Measurements from ENCODE around the gene LRCH4.
A peak's percentile ranks its signal among the peaks of the same experiment; 100 is the strongest.
"Not testable (repeated sequence)": the region's sequence is repeated elsewhere in the genome, so short reads cannot be mapped to it uniquely, and the experiment has no call there.

The LRCH4 gene

GRCh38 chr7:100552532-100552931 is 33.4 kb downstream of the LRCH4 start:
- H3K4me3 ChIP-seq (ENCODE audit: low read length), result no peak overlapping the region
- H3K27ac ChIP-seq (ENCODE audit: low read depth, low read length), result no peak overlapping the region
- peaks cover 6% of the 10 kb centered on the region for H3K4me1 ChIP-seq (ENCODE audit: control insufficient read depth, insufficient read depth, low read length)
- peaks cover 9% of the 10 kb centered on the region for H3K36me3 ChIP-seq (ENCODE audit: control insufficient read depth, insufficient read depth, low read length)
- no peaks in the 10 kb centered on the region for H3K27me3 ChIP-seq (ENCODE audit: control insufficient read depth, insufficient read depth, low read length)
- no peak overlapping the region for H3K9ac ChIP-seq (ENCODE audit: low read length)

- not testable (repeated sequence) for H3K36me3 ChIP-seq (ENCODE audit: control insufficient read depth, insufficient read depth, low read length); H3K27me3 ChIP-seq (ENCODE audit: control insufficient read depth, insufficient read depth, low read length); H3K9ac ChIP-seq (ENCODE audit: low read length); H3K4me3 ChIP-seq (ENCODE audit: low read length)
- H3K4me1 ChIP-seq (ENCODE audit: control insufficient read depth, insufficient read depth, low read length), result peaks cover 33% of the 10 kb centered on the region
- peak overlapping the region; percentile 94 for H3K27ac ChIP-seq (ENCODE audit: low read depth, low read length)
These were observed 37.5 kb downstream of the LRCH4 start for GRCh38 chr7:100548446-100548845.

- Histone ChIP-seq H3K4me3 (ENCODE audit: low read length) (no peak overlapping the region), H3K9ac (ENCODE audit: low read length) (no peak overlapping the region), H3K27ac (ENCODE audit: low read depth, low read length) (peak overlapping the region; percentile 94), H3K4me1 (ENCODE audit: control insufficient read depth, insufficient read depth, low read length) (peaks cover 33% of the 10 kb centered on the region), H3K27me3 (ENCODE audit: control insufficient read depth, insufficient read depth, low read length) (no peaks in the 10 kb centered on the region), H3K36me3 (ENCODE audit: control insufficient read depth, insufficient read depth, low read length) (peaks cover 5% of the 10 kb centered on the region)
These were observed 38.1 kb downstream of the LRCH4 start for GRCh38 chr7:100547872-100548271.

DNA sequence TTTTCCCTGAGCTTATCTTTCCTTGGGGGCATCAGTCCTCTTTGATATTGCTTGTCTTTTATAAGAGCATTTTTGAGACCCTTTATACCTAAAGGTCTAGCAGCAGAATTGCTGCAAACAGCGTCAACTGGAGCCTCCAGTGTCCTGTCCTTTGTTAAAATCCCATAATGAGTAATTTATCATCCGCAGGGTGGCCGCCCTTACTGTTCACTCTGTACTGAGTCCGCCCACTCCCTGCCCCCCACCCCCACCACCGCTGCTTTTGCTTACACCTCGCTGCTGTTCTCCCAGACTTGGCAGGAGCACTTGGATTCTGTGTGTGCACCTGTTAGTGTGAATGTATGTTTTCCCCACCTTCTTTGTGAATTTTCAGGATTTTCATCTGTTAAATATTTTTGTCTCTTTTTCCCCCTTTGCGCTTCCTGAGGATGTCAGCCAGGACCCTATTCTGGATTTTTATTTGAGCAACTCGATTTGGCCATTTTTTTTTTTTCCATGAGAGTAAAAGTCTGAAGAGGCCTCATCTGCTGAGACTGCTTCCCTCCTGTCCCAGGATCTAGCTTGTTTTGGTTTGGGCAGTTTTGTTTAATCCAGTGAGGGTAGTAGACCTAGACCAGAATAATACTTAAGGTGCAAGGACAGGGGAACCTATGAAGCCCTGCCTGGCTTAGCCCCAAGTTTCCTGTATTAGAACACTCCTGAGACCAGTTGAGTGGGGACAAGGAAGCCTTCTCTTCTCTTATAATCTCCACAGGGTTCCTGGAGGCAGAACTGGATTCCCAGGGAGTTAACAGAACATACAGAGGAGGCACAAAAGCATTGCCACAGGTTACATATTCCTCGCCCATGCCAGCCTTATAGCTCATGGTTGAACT is 38.8 kb downstream of the LRCH4 start:
- H3K4me3 ChIP-seq (ENCODE audit: low read length), result peak overlapping the region; percentile 17
- peaks cover 33% of the 10 kb centered on the region for H3K4me1 ChIP-seq (ENCODE audit: control insufficient read depth, insufficient read depth, low read length)

DNA sequence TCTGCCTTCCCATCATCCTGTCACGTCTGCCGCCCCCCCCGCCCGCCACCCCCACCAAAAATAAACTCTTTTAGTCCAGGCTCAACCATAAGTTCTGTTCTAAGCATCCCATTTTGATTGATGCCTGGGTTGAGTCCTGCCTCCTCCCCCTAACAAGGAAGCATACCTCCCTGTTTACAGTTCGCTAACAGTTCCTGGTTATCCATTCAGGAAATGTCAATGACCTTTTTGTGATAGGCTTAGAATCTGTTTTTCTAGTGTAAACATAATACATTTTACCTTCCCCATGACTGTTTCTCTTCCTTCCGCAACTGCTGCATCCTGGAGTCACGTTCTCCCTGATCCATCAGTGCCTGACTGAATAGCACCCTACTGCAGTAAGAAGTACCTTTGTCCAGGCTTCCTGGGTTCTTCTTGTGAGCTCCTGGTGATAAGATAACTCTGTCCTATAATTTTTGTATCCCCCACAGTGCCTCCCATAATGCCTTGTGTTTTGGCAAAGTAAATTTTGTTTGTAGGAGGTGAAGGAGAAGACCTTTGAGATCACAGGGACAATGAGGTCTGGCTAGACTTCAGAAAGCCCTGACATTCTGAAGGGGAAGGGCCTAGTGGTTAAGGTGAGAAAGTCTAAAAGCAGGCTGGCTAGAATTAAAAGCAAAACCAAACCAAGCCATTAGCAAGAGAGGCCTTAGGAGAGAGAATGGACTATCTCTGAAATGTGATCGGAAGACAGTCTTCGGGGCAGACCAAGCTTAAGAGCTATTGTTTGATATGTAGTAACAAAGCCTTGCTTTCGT is 39.6 kb downstream of the LRCH4 start:
- Histone ChIP-seq H3K27ac (ENCODE audit: low read depth, low read length) (peak overlapping the region; percentile 94), H3K4me1 (ENCODE audit: control insufficient read depth, insufficient read depth, low read length) (peaks cover 33% of the 10 kb centered on the region), H3K27me3 (ENCODE audit: control insufficient read depth, insufficient read depth, low read length) (no peaks in the 10 kb centered on the region), H3K36me3 (ENCODE audit: control insufficient read depth, insufficient read depth, low read length) (no peaks in the 10 kb centered on the region), H3K4me3 (ENCODE audit: low read length) (peak overlapping the region; percentile 26), H3K9ac (ENCODE audit: low read length) (peak overlapping the region; percentile 8)

More for the DNA sequence above, 38.8 kb downstream of the LRCH4 start:
- peak overlapping the region; percentile 94 for H3K27ac ChIP-seq (ENCODE audit: low read depth, low read length)
- peaks cover under 1% of the 10 kb centered on the region for H3K36me3 ChIP-seq (ENCODE audit: control insufficient read depth, insufficient read depth, low read length)
- no peak overlapping the region for H3K9ac ChIP-seq (ENCODE audit: low read length)
- no peaks in the 10 kb centered on the region for H3K27me3 ChIP-seq (ENCODE audit: control insufficient read depth, insufficient read depth, low read length)

GRCh38 chr7:100545360-100546128 is 40.4 kb downstream of the LRCH4 start:
- no peak overlapping the region for H3K9ac ChIP-seq (ENCODE audit: low read length)
- no peaks in the 10 kb centered on the region for H3K27me3 ChIP-seq (ENCODE audit: control insufficient read depth, insufficient read depth, low read length)
- no peaks in the 10 kb centered on the region for H3K36me3 ChIP-seq (ENCODE audit: control insufficient read depth, insufficient read depth, low read length)
- peaks cover 33% of the 10 kb centered on the region for H3K4me1 ChIP-seq (ENCODE audit: control insufficient read depth, insufficient read depth, low read length)
- peak overlapping the region; percentile 94 for H3K27ac ChIP-seq (ENCODE audit: low read depth, low read length)
- H3K4me3 ChIP-seq (ENCODE audit: low read length), result peak overlapping the region; percentile 26

DNA sequence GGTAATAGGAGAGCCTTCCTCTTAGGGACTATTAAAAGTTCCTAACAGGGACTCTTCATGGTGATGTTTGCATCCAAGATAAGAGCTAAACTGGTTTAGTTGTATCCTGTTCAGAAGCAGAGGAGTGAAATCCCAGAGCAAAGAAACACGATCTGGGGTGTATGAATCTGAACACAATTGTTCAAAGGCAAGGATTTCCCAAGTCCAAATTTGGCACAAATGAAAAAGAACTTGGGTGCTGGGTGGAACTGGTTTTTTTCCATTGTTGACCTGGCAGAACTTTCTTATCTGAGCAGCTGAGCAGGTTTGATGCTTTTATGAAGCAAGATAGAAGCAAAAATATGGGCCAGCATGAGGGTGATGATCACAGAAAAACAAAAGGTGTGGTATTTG is 41.0 kb downstream of the LRCH4 start:
- Histone ChIP-seq H3K4me1 (ENCODE audit: control insufficient read depth, insufficient read depth, low read length) (peaks cover 36% of the 10 kb centered on the region), H3K4me3 (ENCODE audit: low read length) (peak overlapping the region; percentile 26), H3K27ac (ENCODE audit: low read depth, low read length) (peak overlapping the region; percentile 94), H3K9ac (ENCODE audit: low read length) (no peak overlapping the region), H3K36me3 (ENCODE audit: control insufficient read depth, insufficient read depth, low read length) (no peaks in the 10 kb centered on the region), H3K27me3 (ENCODE audit: control insufficient read depth, insufficient read depth, low read length) (no peaks in the 10 kb centered on the region)

DNA sequence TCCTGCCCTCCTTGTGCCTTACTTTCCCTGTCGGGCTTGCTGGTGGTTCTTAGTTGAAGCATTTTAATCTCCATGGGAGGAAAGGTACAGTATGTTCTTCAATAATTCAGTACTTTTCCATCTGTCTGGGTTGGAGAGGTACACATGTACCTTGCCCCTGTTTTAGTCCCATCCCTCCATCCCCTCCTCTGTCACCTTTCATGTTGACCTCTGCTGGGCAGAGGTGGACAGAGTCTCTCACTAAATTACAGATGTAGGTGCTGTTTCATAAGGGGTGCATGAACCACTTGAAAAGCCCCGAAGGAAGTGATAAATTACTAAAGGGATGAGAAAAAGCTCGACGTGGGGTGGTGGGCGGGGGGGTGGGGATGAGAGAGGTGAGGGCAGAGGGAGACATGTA is 41.5 kb downstream of the LRCH4 start:
- Histone ChIP-seq H3K9ac (ENCODE audit: low read length) (no peak overlapping the region), H3K36me3 (ENCODE audit: control insufficient read depth, insufficient read depth, low read length) (no peaks in the 10 kb centered on the region), H3K27me3 (ENCODE audit: control insufficient read depth, insufficient read depth, low read length) (no peaks in the 10 kb centered on the region), H3K27ac (ENCODE audit: low read depth, low read length) (peak overlapping the region; percentile 94), H3K4me3 (ENCODE audit: low read length) (no peak overlapping the region), H3K4me1 (ENCODE audit: control insufficient read depth, insufficient read depth, low read length) (peaks cover 38% of the 10 kb centered on the region)

- Histone ChIP-seq H3K9ac (ENCODE audit: low read length) (no peak overlapping the region), H3K27ac (ENCODE audit: low read depth, low read length) (no peak overlapping the region)
These were observed 42.3 kb downstream of the LRCH4 start for GRCh38 chr7:100543586-100543985.

DNA sequence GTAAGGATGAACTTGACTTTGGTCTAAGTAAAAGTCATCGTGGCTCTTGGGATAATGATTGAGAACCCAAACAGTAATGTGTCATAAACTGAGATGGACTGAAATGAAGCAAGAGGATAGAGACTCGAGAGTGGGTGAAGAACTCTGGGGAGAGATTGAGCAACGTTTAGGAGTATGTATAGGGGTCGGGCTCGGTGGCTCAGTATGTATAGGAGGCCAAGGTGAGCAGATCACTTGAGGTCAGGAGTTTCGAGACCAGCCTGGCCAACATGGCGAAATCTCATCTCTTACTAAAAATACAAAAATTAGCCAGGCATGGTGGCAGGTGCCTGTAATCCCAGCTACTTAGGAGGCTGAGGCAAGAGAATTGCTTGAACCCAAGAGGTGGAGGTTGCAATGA is 44.6 kb downstream of the LRCH4 start:
- H3K4me3 ChIP-seq (ENCODE audit: low read length); H3K36me3 ChIP-seq (ENCODE audit: control insufficient read depth, insufficient read depth, low read length); H3K27me3 ChIP-seq (ENCODE audit: control insufficient read depth, insufficient read depth, low read length); H3K9ac ChIP-seq (ENCODE audit: low read length); H3K27ac ChIP-seq (ENCODE audit: low read depth, low read length): not testable (repeated sequence)
- peaks cover 21% of the 10 kb centered on the region for H3K4me1 ChIP-seq (ENCODE audit: control insufficient read depth, insufficient read depth, low read length)

More at GRCh38 chr7:100543586-100543985, 42.3 kb downstream of the LRCH4 start:
- Histone ChIP-seq H3K4me1 (ENCODE audit: control insufficient read depth, insufficient read depth, low read length) (peaks cover 38% of the 10 kb centered on the region), H3K27me3 (ENCODE audit: control insufficient read depth, insufficient read depth, low read length) (no peaks in the 10 kb centered on the region), H3K4me3 (ENCODE audit: low read length) (no peak overlapping the region), H3K36me3 (ENCODE audit: control insufficient read depth, insufficient read depth, low read length) (no peaks in the 10 kb centered on the region)

GRCh38 chr7:100540073-100540723 is 45.7 kb downstream of the LRCH4 start:
- no peak overlapping the region for H3K9ac ChIP-seq (ENCODE audit: low read length)

More at GRCh38 chr7:100540073-100540723, 45.7 kb downstream of the LRCH4 start:
- H3K4me3 ChIP-seq (ENCODE audit: low read length), result peak overlapping the region; percentile 60
- H3K36me3 ChIP-seq (ENCODE audit: control insufficient read depth, insufficient read depth, low read length), result no peaks in the 10 kb centered on the region
- no peak overlapping the region for H3K27ac ChIP-seq (ENCODE audit: low read depth, low read length)
- H3K4me1 ChIP-seq (ENCODE audit: control insufficient read depth, insufficient read depth, low read length), result peaks cover 12% of the 10 kb centered on the region
- H3K27me3 ChIP-seq (ENCODE audit: control insufficient read depth, insufficient read depth, low read length), result no peaks in the 10 kb centered on the region
